HG02973 (cell line): ENCODE data around the gene MAPKAP1.
A peak's percentile ranks its signal among the peaks of the same experiment; 100 is the strongest.

Experiments
- ATAC-seq: cut with Tn5 transposase; IDR thresholded peaks from one replicate; pipeline ENCODE4 v1.9.1; 2021; ENCODE audit warnings: moderate library complexity; ENCODE audit not compliant: unreplicated experiment

The MAPKAP1 gene

DNA sequence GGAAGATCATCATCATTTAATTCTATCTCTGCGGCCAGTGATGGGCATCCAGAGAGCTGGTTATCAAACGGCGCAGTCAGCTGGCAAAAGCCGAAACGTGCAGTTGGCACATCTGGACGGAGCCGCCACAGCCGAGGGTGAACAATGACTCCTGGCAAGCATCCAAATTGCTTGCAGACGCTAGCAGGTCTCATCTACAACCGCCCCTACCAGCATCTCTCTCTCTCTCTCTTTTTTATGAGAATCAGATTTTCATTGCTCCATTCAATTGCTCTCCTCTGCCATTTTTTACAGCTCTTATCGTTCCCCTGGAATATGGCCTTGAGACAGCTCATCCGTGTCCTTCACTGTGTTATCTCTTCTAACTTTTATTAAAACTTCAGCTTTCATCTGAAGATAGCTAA lies 165.2 kb downstream of the MAPKAP1 start:
- no peak for ATAC-seq

DNA sequence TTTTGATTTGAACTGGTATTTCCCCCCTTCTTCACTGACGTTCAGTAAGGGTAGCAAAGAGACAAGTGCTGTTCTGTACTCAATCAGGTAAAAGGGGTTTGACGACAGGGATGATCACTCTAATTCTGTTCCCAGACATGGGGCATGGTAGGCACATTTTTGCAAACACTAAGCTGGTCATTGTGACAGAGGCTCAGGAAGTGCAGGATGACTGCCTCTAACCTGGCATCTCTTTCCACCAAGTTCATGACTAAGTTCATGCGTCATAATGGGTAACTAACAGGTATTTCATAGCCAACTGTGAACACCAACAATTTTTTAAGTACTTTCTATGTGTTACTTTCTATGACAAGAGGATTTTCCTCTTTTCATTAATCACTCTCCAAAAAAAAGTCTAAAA lies 166.5 kb downstream of the MAPKAP1 start:
- ATAC-seq = no peak

DNA sequence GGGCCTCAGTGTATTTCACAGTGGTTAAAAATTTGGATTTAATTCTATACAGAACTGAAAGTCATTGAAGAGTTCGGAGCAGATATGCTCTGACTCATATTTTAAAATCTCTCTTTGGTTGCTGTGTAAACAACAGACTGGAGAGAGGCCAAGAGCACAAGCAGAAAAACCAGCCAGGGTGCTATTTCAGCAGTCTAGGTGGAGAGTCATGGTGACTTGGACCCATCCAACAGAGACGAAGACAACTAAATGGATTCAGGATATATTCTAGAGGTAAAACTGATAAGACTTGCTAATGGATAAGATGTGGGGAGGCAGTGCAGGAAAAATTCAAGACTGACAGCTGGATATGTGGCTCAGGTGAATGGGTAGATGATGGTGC lies 168.9 kb downstream of the MAPKAP1 start:
- no peak for ATAC-seq

DNA sequence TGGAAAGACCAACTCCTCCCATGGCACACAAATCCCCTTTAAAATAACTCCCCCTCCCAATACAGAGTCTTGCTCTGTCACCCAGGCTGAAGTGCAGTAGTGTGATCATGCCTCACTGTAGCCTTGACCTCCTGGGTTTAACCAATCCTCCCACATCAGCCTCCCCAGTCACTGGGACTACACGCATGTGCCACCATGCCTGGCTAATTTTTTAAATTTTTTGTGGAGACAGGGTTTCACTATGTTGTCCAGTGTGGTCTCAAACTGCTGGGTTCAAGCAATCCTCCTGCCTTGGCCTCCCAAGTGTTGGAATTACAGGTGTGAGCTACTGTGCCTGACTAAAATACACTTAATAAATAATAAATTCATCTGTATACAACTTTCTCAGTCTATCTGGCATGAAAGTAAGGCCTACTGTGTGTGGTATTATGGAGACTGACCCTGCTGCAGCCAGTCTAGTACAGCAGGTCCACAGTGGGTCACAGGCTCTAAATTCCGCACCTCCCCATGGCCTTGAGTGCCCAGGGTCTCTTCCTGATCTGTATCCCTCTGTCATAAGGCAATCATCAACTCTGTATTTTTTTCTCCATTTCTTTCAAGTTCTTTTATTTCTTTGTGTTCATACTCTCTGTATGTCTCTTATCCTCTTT lies 169.4 kb downstream of the MAPKAP1 start:
- no peak for ATAC-seq

DNA sequence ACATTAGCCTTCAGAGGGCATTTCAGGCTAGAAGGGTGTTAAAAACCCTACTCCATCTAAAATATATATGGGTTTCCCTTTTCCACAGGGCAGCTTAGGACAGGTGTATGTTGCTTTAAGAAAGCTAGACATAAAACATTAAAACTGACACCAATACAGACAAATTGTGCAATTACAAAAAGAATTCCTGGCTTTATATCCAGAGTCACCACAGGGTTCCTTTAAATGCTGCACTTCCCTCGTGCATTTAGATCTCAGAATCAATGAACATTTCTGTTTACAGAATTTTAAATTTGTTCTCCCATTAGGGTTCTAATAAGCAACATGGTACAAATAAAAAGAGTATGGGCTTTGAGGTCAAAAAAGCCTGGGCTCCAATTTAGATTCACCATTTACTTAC lies 170.2 kb downstream of the MAPKAP1 start:
- no peak for ATAC-seq

DNA sequence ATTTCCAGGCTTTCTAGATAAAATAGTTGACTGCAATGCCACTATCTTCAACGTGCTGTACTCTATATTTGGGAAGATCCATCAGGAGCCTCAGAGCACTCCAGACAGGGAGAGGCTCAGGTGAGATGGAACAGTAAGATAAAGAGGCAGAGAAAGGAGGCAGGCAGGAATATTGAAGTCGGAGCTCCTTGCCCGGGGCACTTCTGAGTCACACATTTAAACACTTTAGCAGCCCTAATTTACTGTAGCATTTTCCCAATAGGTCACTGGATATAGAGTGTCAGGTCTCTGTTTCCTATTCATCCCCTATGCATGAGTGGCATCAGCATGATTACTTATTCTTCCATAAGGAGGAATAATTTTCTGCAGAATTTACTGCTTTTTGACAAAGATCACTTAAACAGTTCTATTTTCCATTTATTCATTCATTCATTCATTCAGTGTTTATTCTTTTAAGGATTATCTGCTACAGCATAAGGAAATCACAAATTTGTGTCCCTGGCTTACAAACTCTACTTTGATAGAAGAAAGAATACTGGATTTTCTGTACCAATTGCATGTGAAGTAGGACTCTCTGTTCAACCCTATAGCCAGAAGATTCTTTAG lies 170.7 kb downstream of the MAPKAP1 start:
- ATAC-seq = no peak

DNA sequence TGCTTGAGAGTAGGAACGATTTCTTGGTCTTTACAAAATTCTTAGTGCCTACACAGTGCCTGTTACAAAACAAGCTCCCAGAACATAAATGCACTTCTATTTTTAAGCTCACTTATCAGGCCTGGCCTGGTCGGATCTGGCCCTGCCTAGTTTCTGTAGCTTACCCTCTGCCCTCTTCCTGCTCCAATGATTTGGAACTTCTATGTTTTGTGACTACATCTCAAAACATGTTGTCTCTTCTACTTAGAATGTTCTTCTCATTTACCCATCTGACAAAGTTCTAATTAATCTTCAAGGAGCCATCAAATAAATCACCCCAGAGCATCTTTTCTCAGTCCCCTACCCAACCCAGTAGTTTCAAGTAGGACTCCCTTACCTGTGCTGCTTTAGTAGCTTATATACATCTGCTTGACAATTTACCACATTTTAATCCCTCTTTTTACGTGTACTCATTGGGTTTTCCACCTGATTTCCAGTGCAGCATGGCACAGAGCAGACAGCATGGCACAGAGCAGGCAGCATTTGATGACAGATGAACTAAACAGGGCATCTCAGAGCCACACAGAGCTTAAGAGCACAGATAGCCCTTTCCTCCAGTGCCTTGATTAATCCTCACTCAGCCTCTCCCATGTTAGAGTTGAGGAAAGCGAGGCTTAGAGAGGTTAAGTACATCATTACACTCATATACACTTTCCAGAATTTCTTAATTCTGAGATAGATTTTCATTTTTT lies 171.9 kb downstream of the MAPKAP1 start:
- ATAC-seq = no peak

DNA sequence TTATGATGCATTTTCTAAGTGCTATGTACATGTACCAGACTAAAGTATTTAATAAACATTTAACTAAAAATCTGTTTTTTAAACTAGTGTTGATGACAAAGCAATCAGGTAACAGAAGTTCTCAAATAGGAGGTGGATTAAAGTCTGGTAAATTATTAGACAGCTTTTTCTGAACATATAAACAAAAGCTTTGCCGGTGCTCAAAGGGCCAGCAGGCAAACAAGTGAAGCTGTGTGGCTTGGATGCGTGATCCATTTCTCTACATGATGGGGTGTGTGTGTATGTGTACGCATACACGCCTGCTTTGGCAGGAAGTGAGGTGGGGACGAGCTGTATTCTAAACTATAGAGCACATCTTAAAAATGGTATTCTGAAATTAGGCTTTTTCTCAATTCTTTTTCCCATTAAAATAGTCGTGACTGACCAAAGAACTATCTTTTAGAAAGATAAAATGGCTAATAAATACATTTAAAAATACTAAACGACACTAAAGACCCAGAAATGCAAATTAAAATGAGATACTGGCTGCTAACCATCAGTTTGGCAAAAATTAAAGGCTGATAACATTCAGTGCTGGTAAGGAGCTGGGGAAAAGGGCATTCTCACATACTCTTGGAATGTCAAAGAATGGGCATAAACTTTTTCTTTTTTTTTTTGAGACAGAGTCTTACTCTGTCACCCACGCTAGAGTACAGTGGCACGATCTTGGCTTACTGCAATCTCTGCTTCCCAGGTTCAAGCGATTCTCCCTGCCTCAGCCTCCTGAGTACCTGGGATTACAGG lies 174.0 kb downstream of the MAPKAP1 start:
- ATAC-seq = no peak

DNA sequence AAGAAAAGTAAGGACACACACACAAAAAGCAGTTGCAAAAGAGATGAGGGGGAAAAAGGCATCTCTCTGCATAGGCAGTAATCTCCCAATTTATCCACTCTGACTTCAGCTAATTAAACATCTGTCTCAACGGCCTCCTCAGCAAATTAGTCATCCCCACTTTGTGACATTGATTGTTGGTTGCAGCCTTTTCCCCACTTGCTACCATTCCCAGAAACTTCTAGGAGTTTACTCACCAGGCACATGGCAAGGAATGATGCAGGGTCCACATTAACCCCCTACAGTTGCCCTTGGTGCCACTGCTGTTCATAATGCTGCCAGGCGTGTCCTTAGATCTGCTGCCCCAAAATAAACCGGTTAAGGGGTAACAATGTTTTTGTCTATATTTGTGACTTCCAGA lies 174.6 kb downstream of the MAPKAP1 start:
- no peak for ATAC-seq

DNA sequence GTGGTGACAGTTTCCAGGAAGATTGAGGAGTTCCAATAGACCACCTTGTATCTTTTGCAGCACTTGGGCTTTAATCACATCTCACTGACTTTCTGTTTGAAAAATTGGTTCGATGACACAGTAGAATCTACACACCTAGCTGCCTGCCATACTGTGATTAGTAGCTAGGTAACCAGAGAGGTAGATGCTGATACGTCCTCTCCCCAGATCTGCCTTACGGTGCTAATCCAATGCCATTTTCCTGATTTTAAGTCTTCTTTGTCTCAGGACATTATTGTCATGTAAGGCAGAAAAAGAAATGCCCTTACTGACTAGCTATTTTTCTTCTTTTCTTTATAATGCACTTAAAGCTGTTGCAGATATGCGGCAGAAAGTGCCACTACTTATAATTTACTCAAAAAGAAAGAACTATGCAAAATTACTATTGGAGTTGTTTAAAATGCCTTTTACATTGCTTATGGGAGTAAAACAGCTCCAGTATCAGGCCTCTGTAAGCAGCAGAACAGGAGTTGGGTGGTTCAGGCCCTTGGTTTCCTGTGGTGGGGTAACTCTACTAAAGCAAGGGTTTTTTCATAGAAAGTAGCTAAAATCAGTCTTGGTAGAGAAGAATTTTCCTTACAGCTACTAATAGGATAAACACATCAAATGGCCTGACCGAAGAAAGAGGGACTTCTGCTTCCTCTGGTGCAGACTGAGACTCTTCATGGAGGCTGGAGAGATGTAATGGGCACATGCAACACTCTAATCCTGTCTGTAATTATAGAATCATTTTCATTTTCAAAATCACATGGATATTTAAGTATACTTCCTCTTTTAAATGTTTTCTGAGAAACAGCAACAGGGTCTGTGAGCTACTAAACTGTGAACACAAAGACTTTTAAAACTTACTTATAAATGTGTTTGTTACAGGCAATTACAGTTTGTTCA lies 177.2 kb downstream of the MAPKAP1 start:
- peak; percentile 57 for ATAC-seq

DNA sequence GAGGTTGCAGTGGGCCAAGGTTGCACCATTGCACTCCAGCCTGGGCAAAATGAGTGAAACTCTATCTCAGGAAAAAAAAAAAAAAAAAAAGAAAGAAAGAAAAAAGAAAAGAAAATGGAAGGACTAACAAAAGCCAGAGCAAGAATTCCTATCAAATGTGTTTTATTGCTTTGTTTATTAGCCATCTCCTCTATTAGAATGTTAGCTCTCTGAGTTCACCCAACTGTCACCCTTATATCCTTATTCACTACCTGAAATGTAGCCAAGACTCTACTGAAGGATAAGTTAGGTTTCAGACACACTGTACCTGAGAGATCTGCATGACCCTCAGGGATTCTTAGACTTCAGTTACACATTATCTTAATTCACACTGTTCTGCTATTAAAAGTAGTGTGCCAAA lies 177.9 kb downstream of the MAPKAP1 start:
- ATAC-seq = no peak

DNA sequence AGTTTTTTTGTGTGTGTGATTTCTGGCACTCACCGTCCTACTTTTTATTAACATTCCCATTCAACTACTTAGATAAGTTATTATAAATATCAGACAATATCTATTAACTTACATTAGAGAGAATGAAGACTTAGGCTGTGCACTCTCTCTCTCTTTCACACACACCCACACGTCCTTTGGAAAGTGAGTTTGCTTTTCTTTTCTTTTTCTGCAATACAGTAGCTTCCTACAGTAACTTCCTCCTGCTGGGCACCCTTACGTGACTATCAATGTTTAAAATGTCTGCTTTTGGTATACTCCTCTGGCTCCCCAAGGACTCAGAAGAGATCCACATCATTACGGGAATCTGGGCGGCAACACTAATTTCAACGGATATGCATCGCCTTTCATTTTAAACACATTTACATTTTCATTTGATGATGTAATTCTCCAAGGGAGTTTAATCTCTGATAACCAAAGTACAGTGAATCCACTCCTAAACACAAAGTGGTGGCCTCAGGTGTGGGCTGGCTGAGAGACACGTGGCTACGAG lies 179.5 kb downstream of the MAPKAP1 start:
- no peak for ATAC-seq

DNA sequence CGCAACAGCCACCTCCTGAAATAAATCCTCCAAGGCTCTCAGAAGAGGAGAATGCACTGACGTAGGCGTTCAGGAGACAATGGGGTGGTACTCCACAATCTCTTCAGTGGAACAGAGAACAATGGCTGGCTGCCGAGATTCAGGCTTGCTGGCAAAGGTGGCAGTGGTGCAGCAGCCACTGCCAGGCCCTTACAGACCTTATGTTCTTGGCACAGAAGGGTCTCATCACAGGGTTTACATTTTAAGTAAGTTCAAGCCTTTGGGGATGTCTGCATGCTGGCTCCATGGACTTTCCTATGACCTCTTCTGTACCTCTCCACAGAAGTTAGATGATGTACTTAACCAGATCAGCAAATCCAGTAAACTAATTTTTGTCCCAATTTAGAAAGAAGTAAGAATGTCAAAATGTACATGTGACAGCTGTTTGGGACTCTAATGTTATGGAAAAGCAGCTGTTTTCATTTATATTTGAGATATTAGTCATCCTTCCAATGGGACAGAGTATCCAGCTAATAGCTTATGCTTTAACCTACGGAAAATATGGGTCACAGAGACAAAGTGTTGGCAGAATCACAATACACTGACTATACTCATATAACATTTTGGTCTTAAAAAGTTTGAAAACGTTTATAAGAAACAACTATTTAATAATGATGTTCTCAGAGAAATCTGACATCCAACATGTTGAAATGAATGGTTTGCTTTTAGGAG lies 180.9 kb downstream of the MAPKAP1 start:
- ATAC-seq = no peak

DNA sequence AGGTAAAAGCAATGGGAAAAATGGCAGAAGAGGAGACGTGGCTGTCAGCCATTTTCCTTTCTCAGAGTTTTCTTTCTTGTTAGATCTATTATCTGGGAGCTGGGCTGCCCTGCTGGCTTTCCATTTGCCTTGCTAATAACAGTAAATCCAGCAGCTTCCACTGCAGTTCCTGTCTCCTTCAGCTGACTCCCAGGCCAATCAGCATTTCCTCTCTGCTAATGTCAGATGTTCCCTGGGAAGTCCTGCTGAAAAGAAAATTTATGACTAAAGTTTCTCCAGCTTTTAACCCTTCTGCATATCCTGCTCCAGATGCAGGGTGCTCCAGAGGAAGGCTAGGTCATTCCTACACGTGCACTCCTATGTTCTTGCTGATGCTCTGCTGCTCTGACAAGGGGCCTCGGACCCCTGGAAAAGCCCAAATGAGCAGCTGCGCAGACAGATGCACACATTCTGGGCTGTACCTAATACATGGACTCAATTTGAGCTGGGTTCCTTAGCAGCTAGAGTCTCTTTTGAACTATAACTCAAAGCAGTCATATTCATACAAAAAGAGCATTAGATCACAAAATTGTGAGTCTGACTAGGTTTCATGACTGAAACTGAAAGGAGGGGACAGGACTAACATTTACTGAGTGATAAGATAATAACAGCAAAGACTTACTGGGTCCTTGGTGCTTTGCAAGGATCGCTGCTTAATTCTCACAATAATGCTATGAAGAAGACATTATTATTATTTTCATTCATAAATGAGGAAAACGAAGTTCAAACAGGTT lies 182.2 kb downstream of the MAPKAP1 start:
- ATAC-seq = no peak

DNA sequence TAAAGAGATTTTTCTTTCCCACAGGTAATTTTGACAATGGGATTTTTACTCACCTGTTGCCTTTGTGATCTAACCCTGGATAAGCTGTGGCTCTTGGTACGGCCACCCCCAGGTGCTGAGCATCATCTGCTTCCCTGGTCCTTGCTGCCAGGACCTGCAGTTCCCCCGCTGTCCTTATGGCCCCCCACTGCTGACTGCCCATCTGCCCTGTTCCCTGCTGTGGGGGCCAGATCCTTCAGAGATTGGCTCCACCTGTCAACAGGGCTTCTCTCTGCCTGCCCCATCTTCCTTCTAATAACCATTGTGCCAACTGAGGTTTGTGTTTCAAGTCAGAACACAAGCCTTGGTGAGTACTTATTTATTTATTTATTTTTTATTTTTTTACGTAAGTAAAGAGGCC lies 183.3 kb downstream of the MAPKAP1 start:
- ATAC-seq = no peak

DNA sequence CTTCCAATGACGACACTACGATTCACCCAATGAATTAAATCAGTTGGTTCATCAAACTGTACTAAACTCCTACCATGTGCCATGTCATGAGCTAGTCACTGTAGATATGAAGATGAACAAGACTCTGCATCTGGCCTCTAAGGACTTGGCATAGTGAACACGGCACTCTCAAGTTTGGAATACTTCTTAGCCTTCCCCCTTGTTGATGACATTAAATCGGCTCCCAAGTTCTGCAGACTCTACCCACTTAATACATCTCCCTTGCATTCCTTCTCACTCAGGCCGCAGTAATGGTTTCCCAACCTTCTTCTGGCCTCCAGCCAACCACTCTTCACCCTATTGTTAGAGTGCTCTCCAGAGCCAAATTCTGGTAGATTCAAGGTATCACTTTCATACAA lies 184.7 kb downstream of the MAPKAP1 start:
- no peak for ATAC-seq

DNA sequence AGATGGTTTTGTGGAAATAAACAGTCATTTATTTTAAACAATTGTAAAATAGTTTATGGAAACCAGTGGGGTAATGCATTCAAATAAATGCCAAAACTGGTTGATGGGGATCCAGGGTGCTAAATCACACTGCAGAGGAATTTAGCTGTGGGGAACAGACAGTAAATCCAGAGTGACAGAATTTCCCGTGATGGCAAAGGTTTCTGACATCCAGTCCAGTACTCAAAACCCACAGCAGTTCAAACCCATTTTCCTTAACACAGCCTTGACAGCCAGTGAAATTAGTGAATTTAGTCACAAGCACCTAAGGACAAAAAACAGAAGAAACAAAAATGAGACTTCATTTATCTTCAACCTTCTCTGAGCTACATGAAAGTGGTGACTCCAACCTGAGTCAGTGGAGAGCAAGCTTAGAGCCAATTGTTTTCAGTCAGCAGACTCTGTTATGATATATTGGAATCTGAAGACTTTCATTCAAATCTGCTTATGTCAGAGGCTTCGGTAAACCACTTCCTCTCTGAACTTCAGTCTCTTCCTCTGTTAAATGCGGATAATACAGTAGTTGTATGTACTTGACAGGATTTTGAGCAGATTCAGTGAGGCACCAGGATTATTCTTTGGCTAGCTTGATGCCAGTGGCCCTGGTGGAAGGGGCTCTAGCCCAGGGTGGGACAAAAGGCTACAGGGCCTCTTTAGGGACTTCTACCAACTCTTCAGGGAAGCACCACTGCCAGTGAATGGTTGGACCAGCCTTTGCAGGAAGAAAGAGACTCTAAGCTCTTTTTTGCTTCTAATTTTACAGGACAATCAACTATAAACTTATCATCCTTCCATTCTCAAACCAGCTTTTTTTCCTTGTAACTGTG lies 185.3 kb downstream of the MAPKAP1 start:
- ATAC-seq = no peak

DNA sequence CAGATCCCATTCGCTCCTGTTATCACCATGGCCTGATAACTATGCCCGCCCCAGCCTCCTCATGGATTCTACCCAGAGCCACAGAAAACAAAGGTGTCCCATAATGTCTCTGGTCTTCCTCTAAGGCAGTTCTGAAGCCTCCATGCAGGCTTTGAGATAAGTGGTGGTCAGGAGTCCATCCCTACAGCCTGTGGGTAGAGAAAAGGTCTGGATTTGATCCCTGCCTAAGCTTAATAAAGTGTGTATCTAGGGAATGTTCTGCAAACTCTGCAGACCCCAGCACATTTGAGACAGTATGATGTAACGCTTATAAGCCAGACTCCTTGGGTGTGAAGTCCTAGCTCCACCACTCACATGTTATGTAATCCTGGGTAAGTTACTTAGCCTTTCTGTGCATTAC lies 187.3 kb downstream of the MAPKAP1 start:
- no peak for ATAC-seq
